H1 (cell line): ENCODE measurements around the gene MED16. TPM values are rescaled to one million over a fixed set of nuclear protein-coding genes. Genes with fewer than 3 reads are reported as not detected.
A peak's percentile ranks its signal among the peaks of the same experiment; 100 is the strongest.
"Not testable (repeated sequence)": the region's sequence is repeated elsewhere in the genome, so short reads cannot be mapped to it uniquely, and the experiment has no call there.

Experiments used
- CTCF ChIA-PET: fragments of 300-600 bp; sonication (Branson Sonifier 250); formaldehyde crosslinking; loops from one replicate; lab custom pipeline; 2021; ENCODE audit not compliant: partially characterized antibody; lab: Charles Lee
- POLR2A ChIA-PET: fragments of 300-600 bp; sonication (Branson Sonifier 250); formaldehyde crosslinking; loops from one replicate; lab custom pipeline; 2021; ENCODE audit warnings: inconsistent platforms; ENCODE audit not compliant: partially characterized antibody; lab: Charles Lee
- DNase-seq, 2 experiments: peaks; one replicate each; pipeline versions ENCODE4 v3.0.0 to v3.0.0-alpha.2; 2010 to 2022; ENCODE audit warnings: low spot score in 2 of 2, low read depth in 1 of 2, mixed read lengths in 1 of 2
- FAIRE-seq: peaks from 2 replicates; lab custom pipeline; 2011; peaks lifted over from hg19 to GRCh38; lab: Jason Lieb, UNC
- H2AFZ ChIP-seq: 2 replicates; pipeline ENCODE4 v1.8.1; 2012; ENCODE audit warnings: low read length, inconsistent platforms
- H2AK5ac ChIP-seq: 2 replicates; pipeline ENCODE4 v1.6.1; 2013; ENCODE audit warnings: low read depth, low read length
- H2BK120ac ChIP-seq: replicated peaks from 2 replicates; pipeline ENCODE3; 2013; ENCODE audit warnings: low read depth, low read length, inconsistent platforms
- H2BK12ac ChIP-seq: 2 replicates; pipeline ENCODE4 v1.6.1; 2013; ENCODE audit warnings: low read depth, low read length
- H2BK15ac ChIP-seq: 2 replicates; pipeline ENCODE4 v1.6.1; 2013; ENCODE audit warnings: low read length
- H2BK20ac ChIP-seq: 2 replicates; pipeline ENCODE4 v1.6.1; 2013; ENCODE audit warnings: low read length
- H2BK5ac ChIP-seq: 2 replicates; pipeline ENCODE4 v1.6.1; 2013; ENCODE audit warnings: low read depth, low read length
- H3K14ac ChIP-seq: 2 replicates; pipeline ENCODE4 v1.6.1; 2013; ENCODE audit warnings: inconsistent platforms; ENCODE audit not compliant: insufficient read length
- H3K18ac ChIP-seq: 2 replicates; pipeline ENCODE4 v1.6.1; 2013; ENCODE audit warnings: low read length; ENCODE audit errors: extremely low read depth
- H3K23ac ChIP-seq: 2 replicates; pipeline ENCODE4 v1.6.1; 2013; ENCODE audit warnings: inconsistent platforms; ENCODE audit not compliant: insufficient read length
- H3K23me2 ChIP-seq: 2 replicates; pipeline ENCODE4 v1.6.1; 2013; ENCODE audit warnings: low read depth, low read length
- H3K27ac ChIP-seq: 2 replicates; pipeline ENCODE4 v1.6.1; 2011; ENCODE audit warnings: low read depth, low read length, inconsistent platforms
- H3K27me3 ChIP-seq, 4 experiments: replicated peaks in 1 of 4; 1 replicate in 1 of 4; 2 replicates in 3 of 4; pipeline versions ENCODE4 v1.6.1 to v1.8.1; 2011 to 2013; ENCODE audit warnings: low read length in 3 of 4, mild to moderate bottlenecking in 3 of 4, inconsistent platforms in 2 of 4, mixed read lengths in 2 of 4, moderate library complexity in 1 of 4; ENCODE audit not compliant: control insufficient read depth in 3 of 4, insufficient read depth in 3 of 4; ENCODE audit errors: extremely low read depth in 1 of 4
- H3K36me3 ChIP-seq, 4 experiments: 2 replicates each; pipeline versions ENCODE4 v1.6.1 to v1.8.1; 2011 to 2013; ENCODE audit warnings: mild to moderate bottlenecking in 4 of 4, low read length in 3 of 4, moderate library complexity in 2 of 4, control low read depth in 1 of 4, inconsistent platforms in 1 of 4; ENCODE audit not compliant: insufficient read depth in 4 of 4, control insufficient read depth in 2 of 4
- H3K4ac ChIP-seq: replicated peaks from 2 replicates; pipeline ENCODE3; 2013; ENCODE audit warnings: low read length, low read depth, mixed read lengths, inconsistent platforms; ENCODE audit not compliant: insufficient read length
- H3K4me1 ChIP-seq, 4 experiments: replicated peaks in 1 of 4; 1 replicate in 1 of 4; 2 replicates in 3 of 4; pipeline versions ENCODE4 v1.6.1 to v1.8.1; 2011 to 2013; ENCODE audit warnings: low read length in 3 of 4, inconsistent platforms in 2 of 4, mixed read lengths in 1 of 4; ENCODE audit not compliant: insufficient read depth in 4 of 4, control insufficient read depth in 3 of 4
- H3K4me2 ChIP-seq, 2 experiments: 2 replicates each; pipeline versions ENCODE4 v1.6.1 to v1.8.1; 2011 to 2013; ENCODE audit warnings: low read depth in 2 of 2, low read length in 2 of 2, control low read depth in 1 of 2, inconsistent platforms in 1 of 2, mild to moderate bottlenecking in 1 of 2; ENCODE audit not compliant: insufficient read depth in 1 of 2
- H3K4me3 ChIP-seq, 4 experiments: fragments of 200-600, 300-600 bp in 1 of 4; sonication (generic), shearing (Covaris generic), sonication (Bioruptor Twin) in 1 of 4; 2 replicates each; pipeline versions ENCODE4 v1.5.1 to v1.8.1; 2011 to 2016; ENCODE audit warnings: low read length in 4 of 4, low read depth in 3 of 4, control low read depth in 2 of 4, inconsistent platforms in 2 of 4, mild to moderate bottlenecking in 2 of 4, mixed read lengths in 1 of 4, moderate library complexity in 1 of 4; ENCODE audit not compliant: insufficient read depth in 2 of 4; ENCODE audit errors: extremely low read depth in 1 of 4
- H3K56ac ChIP-seq: replicated peaks from 2 replicates; pipeline ENCODE3; 2013; ENCODE audit warnings: low read depth, mild to moderate bottlenecking, mixed read lengths, low read length, inconsistent platforms; ENCODE audit not compliant: insufficient read length
- H3K79me1 ChIP-seq: 2 replicates; pipeline ENCODE4 v1.6.1; 2013; ENCODE audit warnings: low read depth, low read length, control low read depth
- H3K79me2 ChIP-seq, 2 experiments: 2 replicates each; pipeline versions ENCODE4 v1.6.1 to v1.8.1; 2012 to 2013; ENCODE audit warnings: low read length in 2 of 2, mild to moderate bottlenecking in 2 of 2, inconsistent platforms in 1 of 2; ENCODE audit not compliant: insufficient read depth in 2 of 2, control insufficient read depth in 1 of 2
- H3K9ac ChIP-seq, 4 experiments: replicated peaks in 1 of 4; 1 replicate in 1 of 4; 2 replicates in 3 of 4; pipeline versions ENCODE4 v1.6.1 to v1.8.1; 2011 to 2013; ENCODE audit warnings: low read depth in 3 of 4, low read length in 3 of 4, control low read depth in 2 of 4, mild to moderate bottlenecking in 2 of 4, moderate library complexity in 2 of 4, inconsistent platforms in 1 of 4; ENCODE audit errors: extremely low read depth in 1 of 4
- H3K9me3 ChIP-seq, 2 experiments: 2 replicates each; pipeline versions ENCODE4 v1.6.1 to v1.8.1; 2012 to 2013; ENCODE audit warnings: mild to moderate bottlenecking in 2 of 2, moderate library complexity in 2 of 2, control low read depth in 1 of 2, inconsistent platforms in 1 of 2, low read depth in 1 of 2, low read length in 1 of 2, mixed read lengths in 1 of 2; ENCODE audit not compliant: insufficient read depth in 2 of 2
- H4K20me1 ChIP-seq, 2 experiments: replicated peaks in 1 of 2; 2 replicates each; pipeline versions ENCODE3 to v1.8.1; 2011 to 2013; ENCODE audit warnings: inconsistent platforms in 2 of 2, low read length in 2 of 2, mild to moderate bottlenecking in 1 of 2; ENCODE audit not compliant: insufficient read depth in 2 of 2, control insufficient read depth in 1 of 2
- H4K5ac ChIP-seq: 2 replicates; pipeline ENCODE4 v1.6.1; 2013; ENCODE audit warnings: low read length, low read depth, mixed read lengths, inconsistent platforms; ENCODE audit not compliant: insufficient read length
- H4K8ac ChIP-seq: 2 replicates; pipeline ENCODE4 v1.8.0; 2013; ENCODE audit warnings: mild to moderate bottlenecking, moderate library complexity, low read length, inconsistent platforms; ENCODE audit not compliant: insufficient read depth; ENCODE audit errors: extremely low read depth
- H4K91ac ChIP-seq: replicated peaks from 2 replicates; pipeline ENCODE3; 2013; ENCODE audit warnings: low read length, mixed read lengths, inconsistent platforms; ENCODE audit not compliant: insufficient read length
- WGBS, 2 experiments: shearing (Covaris generic) in 1 of 2; methylation state at CpG; one replicate each; pipeline versions ENCODE4 v1.1.6 to v1.1.7; 2013 to 2015; ENCODE audit warnings: low lambda C conversion rate in 2 of 2, mixed read lengths in 2 of 2, inconsistent platforms in 1 of 2, low coverage in 1 of 2, missing lambda C conversion rate in 1 of 2; ENCODE audit not compliant: insufficient replicate concordance in 2 of 2, insufficient coverage in 1 of 2, insufficient read length in 1 of 2; ENCODE audit errors: extremely low coverage in 1 of 2, missing lambda C conversion rate in 1 of 2; 5-methylcytosine and 5-hydroxymethylcytosine counted together
- polyA plus RNA-seq, 7 experiments: library from polyadenylated mRNA; depleted of rRNA in 3 of 7; stranded (reverse) in 5 of 7; unstranded in 2 of 7; fragments of >200 nt in 5 of 7; fragments of 200-250 nt in 2 of 7; gene quantifications; 1 replicate in 5 of 7; 2 replicates in 1 of 7; 4 replicates in 1 of 7; pipeline versions ENCODE4 v1.2.1 to v1.2.3, GENCODE V29; 2011 to 2013; ENCODE audit warnings: missing spikeins in 2 of 7, mixed read lengths in 2 of 7
- small RNA-seq: library from polyadenylated mRNA; stranded (forward); fragments of <200 nt; extraction: miRNeasy Mini kit (QIAGEN cat#:217004); gene quantifications from one replicate; pipeline ENCODE3, GENCODE V24; 2013; ENCODE audit not compliant: insufficient read depth
- total RNA-seq: library from RNA; stranded (reverse); fragmentation: NEBNext Ultra II Directional; extraction: Animal tissue kit (Norgen Biotek cat#: 25700); gene quantifications from 2 replicates; pipeline ENCODE4 v1.2.1, GENCODE V29; 2021

Gene MED16
- total and polyA plus RNA-seq, 2 of the 8 experiments (the other 6 are each of a cell fraction or from before 2014, with no cell fraction given): 51.0 to 67.2 TPM

- not testable (repeated sequence) for H2BK120ac ChIP-seq, H3K56ac ChIP-seq, H3K23ac ChIP-seq, H2BK5ac ChIP-seq, H3K27me3 ChIP-seq, H2AFZ ChIP-seq, H2BK15ac ChIP-seq, H3K4me1 ChIP-seq, H3K36me3 ChIP-seq, H2BK20ac ChIP-seq, H3K4ac ChIP-seq, H4K91ac ChIP-seq, H2AK5ac ChIP-seq, DNase-seq, H3K79me1 ChIP-seq, H4K5ac ChIP-seq, H2BK12ac ChIP-seq, H4K8ac ChIP-seq, FAIRE-seq, H3K18ac ChIP-seq, H3K9me3 ChIP-seq, H3K14ac ChIP-seq, H3K9ac ChIP-seq, H3K27ac ChIP-seq
- H3K79me2 ChIP-seq: peaks cover 0 to 13% of the 10 kb centered on the region in 2 experiments; a peak in 1 of 4 replicates
- H3K4me3 ChIP-seq: 0 out of 8 replicates have a peak overlapping the region, but pooled peaks of 1 of the 4 experiments have one; percentile 95
- peak overlapping the region in 1 of 2 experiments; percentile 29; a peak in 1 of 4 replicates for H3K4me2 ChIP-seq
- H4K20me1 ChIP-seq: peaks cover 0 to 11% of the 10 kb centered on the region in 2 experiments
- peaks cover 15% of the 10 kb centered on the region; the same call in 1 of the 2 replicates for H3K23me2 ChIP-seq
- WGBS, 2 experiments: 87% methylated on average over 5 of the region's 5 CpGs; no CpG with 5 or more reads in 1 of the 2 experiments
- ChIA-PET POLR2A (interaction anchor here (1.3 to 12.0 kb wide), 4 partner anchors 8 to 29 kb away, joined by 3 to 277 read pairs (median 4); partner anchors contain the start of gene PTBP1), CTCF (interaction anchor here (0.6 kb wide), 1 partner anchor 36 kb away, joined by 6 read pairs; no protein-coding TSS in a partner anchor)
Measured at GRCh38 chr19:820212-820611, 72.8 kb downstream of the MED16 start.

Small RNA genes within 50 kb of the gene (small RNA-seq; reads per million reads assigned to genes)
- not detected for gene RNU6-9

Other genes starting within 250 kb of the MED16 start
- 64.7 and 68.0 TPM in 2 replicates for gene RNF126, start 230.0 kb downstream of the MED16 start, total RNA-seq
- gene RNF126, start 230.0 kb downstream of the MED16 start, polyA plus RNA-seq (2011; rRNA removed): 21.8 and 56.5 TPM in 2 replicates
- gene FSTL3, start 216.8 kb downstream of the MED16 start, total RNA-seq: 7.5 and 8.1 TPM in 2 replicates
- 11.8 and 18.4 TPM in 2 replicates for gene FSTL3, start 216.8 kb downstream of the MED16 start, polyA plus RNA-seq (2011; rRNA removed)
- not detected in 2 replicates for gene PRSS57, start 197.7 kb downstream of the MED16 start, total RNA-seq
- gene PRSS57, start 197.7 kb downstream of the MED16 start, polyA plus RNA-seq (2011; rRNA removed): 0.09 TPM in 1 of 2 replicates, not detected in the other
- 16.5 TPM in 2 replicates for gene PALM, start 184.3 kb downstream of the MED16 start, total RNA-seq
- 5.7 and 13.0 TPM in 2 replicates for gene PALM, start 184.3 kb downstream of the MED16 start, polyA plus RNA-seq (2011; rRNA removed)
- gene MISP, start 142.1 kb downstream of the MED16 start, total RNA-seq: 0.43 and 0.54 TPM in 2 replicates
- gene MISP, start 142.1 kb downstream of the MED16 start, polyA plus RNA-seq (2011; rRNA removed): 0.45 and 0.52 TPM in 2 replicates
- 873 and 888 TPM in 2 replicates for gene PTBP1, start 95.7 kb downstream of the MED16 start, total RNA-seq
- gene PTBP1, start 95.7 kb downstream of the MED16 start, polyA plus RNA-seq (2011; rRNA removed): 528 and 645 TPM in 2 replicates
- 66.2 and 71.7 TPM in 2 replicates for gene PLPPR3, start 71.2 kb downstream of the MED16 start, total RNA-seq
- gene PLPPR3, start 71.2 kb downstream of the MED16 start, polyA plus RNA-seq (2011; rRNA removed): 76.4 and 109 TPM in 2 replicates
- 0.80 and 1.7 TPM in 2 replicates for gene AZU1, start 65.3 kb downstream of the MED16 start, total RNA-seq
- 1.3 and 2.7 TPM in 2 replicates for gene AZU1, start 65.3 kb downstream of the MED16 start, polyA plus RNA-seq (2011; rRNA removed)
- gene PRTN3, start 52.2 kb downstream of the MED16 start, total RNA-seq: 0.39 and 0.42 TPM in 2 replicates
- 2.1 and 3.1 TPM in 2 replicates for gene PRTN3, start 52.2 kb downstream of the MED16 start, polyA plus RNA-seq (2011; rRNA removed)
- gene ELANE, start 40.9 kb downstream of the MED16 start, total RNA-seq: not detected in 2 replicates
- gene ELANE, start 40.9 kb downstream of the MED16 start, polyA plus RNA-seq (2011; rRNA removed): not detected in 2 replicates
- 1.7 TPM in 2 replicates for gene CFD, start 33.5 kb downstream of the MED16 start, total RNA-seq
- gene CFD, start 33.5 kb downstream of the MED16 start, polyA plus RNA-seq (2011; rRNA removed): 2.8 and 4.6 TPM in 2 replicates
- not detected in 2 replicates for gene RNU6-9, start 297 bp upstream of the MED16 start, total RNA-seq
- not detected in 2 replicates for gene RNU6-9, start 297 bp upstream of the MED16 start, polyA plus RNA-seq (2011; rRNA removed)
- gene R3HDM4, start 20.0 kb upstream of the MED16 start, total RNA-seq: 76.1 and 76.8 TPM in 2 replicates
- 102 and 151 TPM in 2 replicates for gene R3HDM4, start 20.0 kb upstream of the MED16 start, polyA plus RNA-seq (2011; rRNA removed)
- gene KISS1R, start 24.1 kb upstream of the MED16 start, total RNA-seq: 2.3 and 2.6 TPM in 2 replicates
- gene KISS1R, start 24.1 kb upstream of the MED16 start, polyA plus RNA-seq (2011; rRNA removed): 2.7 and 5.1 TPM in 2 replicates
- 77.4 and 78.4 TPM in 2 replicates for gene ARID3A, start 32.8 kb upstream of the MED16 start, total RNA-seq
- 40.5 and 59.3 TPM in 2 replicates for gene ARID3A, start 32.8 kb upstream of the MED16 start, polyA plus RNA-seq (2011; rRNA removed)
- 87.7 and 90.1 TPM in 2 replicates for gene WDR18, start 91.2 kb upstream of the MED16 start, total RNA-seq
- 177 and 264 TPM in 2 replicates for gene WDR18, start 91.2 kb upstream of the MED16 start, polyA plus RNA-seq (2011; rRNA removed)
- gene GRIN3B, start 107.2 kb upstream of the MED16 start, total RNA-seq: 0.45 and 0.63 TPM in 2 replicates
- 1.0 and 2.0 TPM in 2 replicates for gene GRIN3B, start 107.2 kb upstream of the MED16 start, polyA plus RNA-seq (2011; rRNA removed)
- 140 and 142 TPM in 2 replicates for gene TMEM259, start 127.9 kb upstream of the MED16 start, total RNA-seq
- 243 and 343 TPM in 2 replicates for gene TMEM259, start 127.9 kb upstream of the MED16 start, polyA plus RNA-seq (2011; rRNA removed)
- not detected in 2 replicates for gene RNU6-2, start 128.3 kb upstream of the MED16 start, total RNA-seq
- not detected in 2 replicates for gene RNU6-2, start 128.3 kb upstream of the MED16 start, polyA plus RNA-seq (2011; rRNA removed)
- 522 and 551 TPM in 2 replicates for gene CNN2, start 133.4 kb upstream of the MED16 start, total RNA-seq
- gene CNN2, start 133.4 kb upstream of the MED16 start, polyA plus RNA-seq (2011; rRNA removed): 189 and 349 TPM in 2 replicates
- 25.6 and 29.7 TPM in 2 replicates for gene ABCA7, start 146.9 kb upstream of the MED16 start, total RNA-seq
- gene ABCA7, start 146.9 kb upstream of the MED16 start, polyA plus RNA-seq (2011; rRNA removed): 10.4 and 17.4 TPM in 2 replicates
- gene ARHGAP45, start 174.0 kb upstream of the MED16 start, total RNA-seq: 41.8 and 43.6 TPM in 2 replicates
- gene ARHGAP45, start 174.0 kb upstream of the MED16 start, polyA plus RNA-seq (2011; rRNA removed): 31.4 and 40.2 TPM in 2 replicates
- gene POLR2E, start 202.2 kb upstream of the MED16 start, total RNA-seq: 274 and 281 TPM in 2 replicates
- gene POLR2E, start 202.2 kb upstream of the MED16 start, polyA plus RNA-seq (2011; rRNA removed): 381 and 483 TPM in 2 replicates
- 342 and 355 TPM in 2 replicates for gene GPX4, start 210.8 kb upstream of the MED16 start, total RNA-seq
- gene GPX4, start 210.8 kb upstream of the MED16 start, polyA plus RNA-seq (2011; rRNA removed): 693 and 947 TPM in 2 replicates